ENCODE measurements around the gene EEF1AKMT4. TPM values are rescaled to one million over a fixed set of nuclear protein-coding genes. Genes with fewer than 3 reads are reported as not detected.

The EEF1AKMT4 gene
- polyA plus RNA-seq, 1 donor (not counting 4 experiments of a cell fraction or from before 2014, with no cell fraction given) = 10.8 TPM

DNA sequence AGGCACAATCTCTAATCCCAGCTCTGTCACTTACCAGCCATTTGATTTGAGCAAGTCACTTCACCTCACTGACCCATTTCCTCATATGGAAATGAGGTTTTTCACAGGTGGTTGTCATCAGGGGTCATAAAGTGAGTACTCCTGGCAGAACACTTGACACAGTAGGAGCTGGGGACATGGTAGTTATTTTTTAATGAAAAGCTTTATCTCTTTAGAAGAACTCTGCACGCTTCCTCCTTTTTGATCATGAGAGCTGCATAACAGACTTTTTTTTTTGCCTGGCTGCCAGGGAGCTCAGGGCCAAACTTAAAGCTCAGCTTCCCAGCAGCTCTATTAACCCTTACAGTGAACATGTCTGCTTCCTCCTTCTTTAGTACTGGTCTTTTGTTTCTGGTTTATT is 11.7 kb upstream of the EEF1AKMT4 start:
- H3K79me2 ChIP-seq (ENCODE audit: control insufficient read depth, insufficient read depth, low read length) = no peaks in the 10 kb centered on the region
- FAIRE-seq = no peak
- TF ChIP-seq EZH2 (IDR thresholded peaks at IDR 0.05; ENCODE audit: low read length) = no peak
- TF ChIP-seq, protein P1, sequence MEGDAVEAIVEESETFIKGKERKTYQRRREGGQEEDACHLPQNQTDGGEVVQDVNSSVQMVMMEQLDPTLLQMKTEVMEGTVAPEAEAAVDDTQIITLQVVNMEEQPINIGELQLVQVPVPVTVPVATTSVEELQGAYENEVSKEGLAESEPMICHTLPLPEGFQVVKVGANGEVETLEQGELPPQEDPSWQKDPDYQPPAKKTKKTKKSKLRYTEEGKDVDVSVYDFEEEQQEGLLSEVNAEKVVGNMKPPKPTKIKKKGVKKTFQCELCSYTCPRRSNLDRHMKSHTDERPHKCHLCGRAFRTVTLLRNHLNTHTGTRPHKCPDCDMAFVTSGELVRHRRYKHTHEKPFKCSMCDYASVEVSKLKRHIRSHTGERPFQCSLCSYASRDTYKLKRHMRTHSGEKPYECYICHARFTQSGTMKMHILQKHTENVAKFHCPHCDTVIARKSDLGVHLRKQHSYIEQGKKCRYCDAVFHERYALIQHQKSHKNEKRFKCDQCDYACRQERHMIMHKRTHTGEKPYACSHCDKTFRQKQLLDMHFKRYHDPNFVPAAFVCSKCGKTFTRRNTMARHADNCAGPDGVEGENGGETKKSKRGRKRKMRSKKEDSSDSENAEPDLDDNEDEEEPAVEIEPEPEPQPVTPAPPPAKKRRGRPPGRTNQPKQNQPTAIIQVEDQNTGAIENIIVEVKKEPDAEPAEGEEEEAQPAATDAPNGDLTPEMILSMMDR (optimal IDR thresholded peaks at IDR 0.05 in 1 of 3, IDR thresholded peaks at IDR 0.05 in 1 of 3, conservative IDR thresholded peaks at IDR 0.05 in 1 of 3; ENCODE audit: extremely low read depth in 1 of 3, insufficient read depth in 2 of 3, low read length in 3 of 3) = no peak
- H3K4me1 ChIP-seq (ENCODE audit: control insufficient read depth, extremely low read depth, insufficient read depth, low read length) = peaks cover 7% of the 10 kb centered on the region
- no peaks in the 10 kb centered on the region for H4K20me1 ChIP-seq (ENCODE audit: control insufficient read depth, extremely low read depth, insufficient read depth, low read length)
- no peaks in the 10 kb centered on the region for H3K9me3 ChIP-seq (ENCODE audit: control insufficient read depth, low read depth, low read length)
- no peak overlapping the region for H2AFZ ChIP-seq (ENCODE audit: control insufficient read depth, low read length)
- no peaks in the 10 kb centered on the region for H3K9me1 ChIP-seq (ENCODE audit: control insufficient read depth, extremely low read depth, insufficient read depth, low read length)
- peaks cover 6% of the 10 kb centered on the region in 2 experiments for H3K36me3 ChIP-seq (ENCODE audit: control insufficient read depth in 2 of 2, extremely low read depth in 1 of 2, insufficient read depth in 2 of 2, low read length in 2 of 2)
- no peak overlapping the region for H3K9ac ChIP-seq (ENCODE audit: control insufficient read depth, extremely low read depth, insufficient read depth, low read length)
- H3K27me3 ChIP-seq (ENCODE audit: control insufficient read depth, extremely low read depth, insufficient read depth, low read length) = peaks cover 5% of the 10 kb centered on the region
- H3K4me2 ChIP-seq (ENCODE audit: control insufficient read depth, extremely low read depth, insufficient read depth, low read depth, low read length) = no peak overlapping the region
- dilution Hi-C loops (cut with MboI; ENCODE audit: extremely low pct_ligation_motif_present, low sequenced_read_pairs) = no loop called here
- H3K27ac ChIP-seq (ENCODE audit: control insufficient read depth, insufficient read depth, low read length) = no peak overlapping the region
- no peak overlapping the region for H3K4me3 ChIP-seq (ENCODE audit: control insufficient read depth in 2 of 3, extremely low read depth in 1 of 3, insufficient read depth in 2 of 3, low read depth in 1 of 3, low read length in 3 of 3)
- DNase-seq (ENCODE audit: low read depth, low spot score) = no peak

DNA sequence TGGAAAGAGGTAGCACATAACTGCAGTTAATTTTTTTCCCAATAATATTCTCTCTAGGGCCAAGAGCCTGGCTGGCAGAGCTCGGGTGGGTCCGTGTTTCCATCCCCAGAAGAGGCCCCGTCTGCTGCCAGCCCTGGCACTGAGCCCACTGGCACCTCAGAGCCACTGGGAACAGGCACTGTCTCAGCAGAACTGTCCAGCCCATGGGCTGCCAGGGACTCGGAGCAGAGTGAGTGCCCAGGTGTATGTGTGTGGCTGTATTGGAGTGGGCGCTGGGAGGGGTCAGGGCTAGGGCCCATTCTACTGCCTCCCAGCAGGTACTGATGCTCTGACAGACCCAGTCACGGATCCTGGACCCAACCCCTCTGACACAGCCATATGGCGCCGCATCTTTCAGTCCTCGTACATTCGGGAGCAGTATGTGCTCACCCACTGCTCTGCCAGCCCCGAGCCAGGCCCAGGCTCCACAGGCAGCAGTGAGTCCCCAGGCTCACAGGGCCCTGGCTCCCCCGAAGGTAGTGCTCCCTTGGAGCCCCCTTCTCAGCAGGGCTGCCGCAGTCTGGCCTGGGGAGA is 11.1 kb upstream of the EEF1AKMT4 start:
- H3K4me2 ChIP-seq (ENCODE audit: control insufficient read depth, extremely low read depth, insufficient read depth, low read depth, low read length) = no peak overlapping the region
- H3K9me1 ChIP-seq (ENCODE audit: control insufficient read depth, extremely low read depth, insufficient read depth, low read length) = no peaks in the 10 kb centered on the region
- H3K9me3 ChIP-seq (ENCODE audit: control insufficient read depth, low read depth, low read length) = no peaks in the 10 kb centered on the region
- H3K36me3 ChIP-seq (ENCODE audit: control insufficient read depth in 2 of 2, extremely low read depth in 1 of 2, insufficient read depth in 2 of 2, low read length in 2 of 2) = peaks cover 8 to 9% of the 10 kb centered on the region in 2 experiments
- no peak overlapping the region for H3K4me3 ChIP-seq (ENCODE audit: control insufficient read depth in 2 of 3, extremely low read depth in 1 of 3, insufficient read depth in 2 of 3, low read depth in 1 of 3, low read length in 3 of 3)
- dilution Hi-C loops (cut with MboI; ENCODE audit: extremely low pct_ligation_motif_present, low sequenced_read_pairs) = no loop called here
- DNase-seq (ENCODE audit: low read depth, low spot score) (no peak), FAIRE-seq (no peak)
- H3K9ac ChIP-seq (ENCODE audit: control insufficient read depth, extremely low read depth, insufficient read depth, low read length) = no peak overlapping the region
- no peaks in the 10 kb centered on the region for H3K79me2 ChIP-seq (ENCODE audit: control insufficient read depth, insufficient read depth, low read length)
- H2AFZ ChIP-seq (ENCODE audit: control insufficient read depth, low read length) = no peak overlapping the region
- peaks cover 7% of the 10 kb centered on the region for H3K4me1 ChIP-seq (ENCODE audit: control insufficient read depth, extremely low read depth, insufficient read depth, low read length)
- H3K27me3 ChIP-seq (ENCODE audit: control insufficient read depth, extremely low read depth, insufficient read depth, low read length) = peaks cover under 1% of the 10 kb centered on the region
- no peak overlapping the region for H3K27ac ChIP-seq (ENCODE audit: control insufficient read depth, insufficient read depth, low read length)
- H4K20me1 ChIP-seq (ENCODE audit: control insufficient read depth, extremely low read depth, insufficient read depth, low read length) = no peaks in the 10 kb centered on the region
- TF ChIP-seq, protein P1 (optimal IDR thresholded peaks at IDR 0.05 in 1 of 3, IDR thresholded peaks at IDR 0.05 in 1 of 3, conservative IDR thresholded peaks at IDR 0.05 in 1 of 3; ENCODE audit: extremely low read depth in 1 of 3, insufficient read depth in 2 of 3, low read length in 3 of 3) = no peak
- no peak for TF ChIP-seq EZH2 (IDR thresholded peaks at IDR 0.05; ENCODE audit: low read length)
